GM18499 (cell line): Measurements from ENCODE around the gene KANSL2.
"Not testable (repeated sequence)": the region's sequence is repeated elsewhere in the genome, so short reads cannot be mapped to it uniquely, and the experiment has no call there.

ENCODE experiments used
- ATAC-seq: cut with Tn5 transposase; IDR thresholded peaks from one replicate; pipeline ENCODE4 v1.9.1; 2021; ENCODE audit warnings: moderate number of reproducible peaks; ENCODE audit not compliant: insufficient read depth, unreplicated experiment

Gene KANSL2

GRCh38 chr12:48622997-48623396 lies 59.0 kb downstream of the KANSL2 start:
- not testable (repeated sequence) for ATAC-seq

- peak; percentile 55 for ATAC-seq
Observed at GRCh38 chr12:48618541-48618940, 63.5 kb downstream of the KANSL2 start.

GRCh38 chr12:48615681-48616080 lies 66.4 kb downstream of the KANSL2 start:
- no peak for ATAC-seq

- no peak for ATAC-seq
Observed at GRCh38 chr12:48613321-48613720, 68.7 kb downstream of the KANSL2 start.
